IMR-90 (cell line): ENCODE results near the gene TMEM238. TPM values are rescaled to one million over a fixed set of nuclear protein-coding genes. Genes with fewer than 3 reads are reported as not detected.

Source experiments
- ATAC-seq: fragments of 200-7000 bp; cut with Tn5 transposase; 2 replicates; pipeline ENCODE4 v1.9.1; 2020; ENCODE audit warnings: low read depth, mild to moderate bottlenecking, moderate library complexity
- BruUV-seq: library from RNA; stranded (reverse); fragments of 400-500 nt; replicated peaks from 2 replicates; lab custom pipeline; 2021; lab: Mats Ljungman, UMichigan
- CTCF ChIA-PET: fragments of 300-600 bp; formaldehyde crosslinking; extraction: SDS; loops from one replicate; lab custom pipeline; 2021; ENCODE audit warnings: antibody characterized with exemption; lab: Yijun Ruan, JAX
- POLR2A ChIA-PET: fragments of 300-600 bp; sonication (Branson Sonifier 250); formaldehyde crosslinking; loops from one replicate; lab custom pipeline; 2022; ENCODE audit warnings: antibody characterized with exemption; ENCODE audit not compliant: unreplicated experiment; lab: Charles Lee
- DNase-seq: peaks from one replicate; pipeline ENCODE4 v3.0.0; 2013
- H2AFZ ChIP-seq: replicated peaks from 2 replicates; pipeline ENCODE3; 2013; ENCODE audit warnings: low read length, mild to moderate bottlenecking; ENCODE audit not compliant: poor library complexity
- H2AK5ac ChIP-seq: 2 replicates; pipeline ENCODE4 v1.6.1; 2013; ENCODE audit warnings: low read depth, low read length, inconsistent platforms
- H2AK9ac ChIP-seq: replicated peaks from 2 replicates; pipeline ENCODE3; 2013; ENCODE audit warnings: mild to moderate bottlenecking, low read depth, low read length, moderate library complexity; ENCODE audit not compliant: poor library complexity
- H2BK120ac ChIP-seq: 2 replicates; pipeline ENCODE4 v1.6.1; 2013; ENCODE audit warnings: low read depth, low read length, inconsistent platforms
- H2BK15ac ChIP-seq: 3 replicates; pipeline ENCODE4 v1.6.1; 2013; ENCODE audit warnings: low read depth, low read length, inconsistent platforms
- H2BK20ac ChIP-seq: 2 replicates; pipeline ENCODE4 v1.6.1; 2013; ENCODE audit warnings: low read depth, mild to moderate bottlenecking, inconsistent platforms, low read length, moderate library complexity
- H2BK5ac ChIP-seq: 2 replicates; pipeline ENCODE4 v1.6.1; 2013; ENCODE audit warnings: mild to moderate bottlenecking, low read depth, low read length, inconsistent platforms; ENCODE audit not compliant: poor library complexity, severe bottlenecking
- H3K14ac ChIP-seq: replicated peaks from 2 replicates; pipeline ENCODE4 v1.6.1; 2013; ENCODE audit warnings: low read depth, low read length, inconsistent platforms
- H3K18ac ChIP-seq: 2 replicates; pipeline ENCODE4 v1.6.1; 2013; ENCODE audit warnings: low read depth, low read length, control low read depth
- H3K23ac ChIP-seq: 2 replicates; pipeline ENCODE4 v1.6.1; 2013; ENCODE audit warnings: low read depth, low read length, inconsistent platforms
- H3K27ac ChIP-seq: 2 replicates; pipeline ENCODE4 v1.5.1; 2013; ENCODE audit warnings: mild to moderate bottlenecking, control low read depth, low read length; ENCODE audit not compliant: insufficient read depth
- H3K27me3 ChIP-seq: 2 replicates; pipeline ENCODE4 v1.6.1; 2013; ENCODE audit warnings: low read length; ENCODE audit not compliant: control insufficient read depth, insufficient read depth
- H3K36me3 ChIP-seq: 2 replicates; pipeline ENCODE4 v1.6.1; 2013; ENCODE audit warnings: low read length, mixed read lengths; ENCODE audit not compliant: control insufficient read depth, insufficient read depth
- H3K4ac ChIP-seq: 2 replicates; pipeline ENCODE4 v1.6.1; 2013; ENCODE audit warnings: low read depth, low read length, inconsistent platforms
- H3K4me1 ChIP-seq: 2 replicates; pipeline ENCODE4 v1.6.1; 2013; ENCODE audit warnings: low read length, mixed read lengths; ENCODE audit not compliant: control insufficient read depth, insufficient read depth
- H3K4me2 ChIP-seq: 2 replicates; pipeline ENCODE4 v1.6.1; 2013; ENCODE audit warnings: low read depth, mild to moderate bottlenecking, control low read depth, low read length, moderate library complexity
- H3K4me3 ChIP-seq: 2 replicates; pipeline ENCODE4 v1.5.1; 2013; ENCODE audit warnings: low read depth, mild to moderate bottlenecking, control low read depth, low read length, moderate library complexity; ENCODE audit not compliant: insufficient read depth
- H3K56ac ChIP-seq: 2 replicates; pipeline ENCODE4 v1.6.1; 2013; ENCODE audit warnings: low read length, inconsistent platforms; ENCODE audit not compliant: insufficient read depth; ENCODE audit errors: extremely low read depth
- H3K79me1 ChIP-seq, 2 experiments: 2 replicates each; pipeline ENCODE4 v1.6.1; 2013; ENCODE audit warnings: low read length in 2 of 2, inconsistent platforms in 1 of 2, low read depth in 1 of 2
- H3K9ac ChIP-seq: 2 replicates; pipeline ENCODE4 v1.6.1; 2013; ENCODE audit warnings: low read depth, low read length, control low read depth
- H3K9me1 ChIP-seq: 2 replicates; pipeline ENCODE4 v1.6.1; 2013; ENCODE audit warnings: low read length, inconsistent platforms; ENCODE audit not compliant: insufficient read depth
- H3K9me3 ChIP-seq: 2 replicates; pipeline ENCODE4 v1.6.1; 2013; ENCODE audit warnings: low read length; ENCODE audit not compliant: control insufficient read depth, insufficient read depth
- H4K20me1 ChIP-seq: 2 replicates; pipeline ENCODE4 v1.6.1; 2013; ENCODE audit warnings: low read length, inconsistent platforms; ENCODE audit not compliant: insufficient read depth
- H4K5ac ChIP-seq: 2 replicates; pipeline ENCODE4 v1.6.1; 2013; ENCODE audit warnings: mild to moderate bottlenecking, low read depth, low read length, control low read depth
- H4K8ac ChIP-seq, 2 experiments: 2 replicates each; pipeline ENCODE4 v1.6.1; 2013; ENCODE audit warnings: low read depth in 2 of 2, low read length in 2 of 2, control low read depth in 1 of 2, inconsistent platforms in 1 of 2
- H4K91ac ChIP-seq: 2 replicates; pipeline ENCODE4 v1.6.1; 2013; ENCODE audit warnings: low read depth, low read length, inconsistent platforms; ENCODE audit not compliant: insufficient read depth
- BHLHE40 ChIP-seq: fragments of 150-350 bp; IDR thresholded peaks from 2 replicates; pipeline ENCODE4 v1.6.1; 2016; ENCODE audit warnings: mild to moderate bottlenecking, low read depth, low read length
- CHD1 ChIP-seq: IDR thresholded peaks from 2 replicates; pipeline ENCODE4 v1.6.1; 2012; ENCODE audit warnings: low read depth, low read length, improper control_type of control experiment
- ELK1 ChIP-seq: fragments of 150-350 bp; IDR thresholded peaks from 2 replicates; pipeline ENCODE4 v1.6.1; 2016; ENCODE audit warnings: low read depth, mild to moderate bottlenecking, low read length, moderate library complexity, borderline replicate concordance
- FOS ChIP-seq: fragments of 150-350 bp; IDR thresholded peaks from 2 replicates; pipeline ENCODE4 v1.6.1; 2016; ENCODE audit warnings: low read depth, low read length
- MAFK ChIP-seq: IDR thresholded peaks from 2 replicates; pipeline ENCODE4 v1.6.1; 2012; ENCODE audit warnings: low read depth, low read length, improper control_type of control experiment
- MAZ ChIP-seq: IDR thresholded peaks from 2 replicates; pipeline ENCODE4 v1.6.1; 2012; ENCODE audit warnings: low read depth, mild to moderate bottlenecking, low read length, improper control_type of control experiment, moderate library complexity, borderline replicate concordance
- MXI1 ChIP-seq: IDR thresholded peaks from 2 replicates; pipeline ENCODE4 v1.6.1; 2012; ENCODE audit warnings: low read depth, mild to moderate bottlenecking, low read length, moderate library complexity, borderline replicate concordance
- NFE2L2 ChIP-seq: fragments of 150-350 bp; IDR thresholded peaks from 2 replicates; pipeline ENCODE4 v1.6.1; 2016; ENCODE audit warnings: low read depth, mild to moderate bottlenecking, low read length
- POLR2A ChIP-seq: IDR thresholded peaks from 2 replicates; pipeline ENCODE4 v1.6.1; 2012; ENCODE audit warnings: mild to moderate bottlenecking, low read depth, low read length
- RAD21 ChIP-seq: IDR thresholded peaks from 2 replicates; pipeline ENCODE4 v1.6.1; 2012; ENCODE audit warnings: low read length, improper control_type of control experiment
- RCOR1 ChIP-seq: IDR thresholded peaks from 2 replicates; pipeline ENCODE4 v1.6.1; 2012; ENCODE audit warnings: mild to moderate bottlenecking, low read length, improper control_type of control experiment; ENCODE audit not compliant: insufficient replicate concordance
- SMC3 ChIP-seq: fragments of 150-350 bp; IDR thresholded peaks from 2 replicates; pipeline ENCODE4 v1.6.1; 2016; ENCODE audit warnings: low read depth, mild to moderate bottlenecking, antibody characterized with exemption, low read length, moderate library complexity
- USF2 ChIP-seq: fragments of 150-350 bp; IDR thresholded peaks from 2 replicates; pipeline ENCODE4 v1.6.1; 2017; ENCODE audit warnings: mild to moderate bottlenecking, antibody characterized with exemption, low read length, low read depth
- WGBS, 2 experiments: methylation state at CpG; one replicate each; pipeline versions ENCODE4 v1.1.5 to v1.1.7; 2013; ENCODE audit warnings: missing lambda C conversion rate in 2 of 2; ENCODE audit not compliant: insufficient read length in 1 of 2; ENCODE audit errors: extremely low coverage in 2 of 2; 5-methylcytosine and 5-hydroxymethylcytosine counted together
- dilution Hi-C: fragments of 300-500 bp; cut with HindIII; formaldehyde crosslinking; loops from one replicate; pipeline ENCODE4 v1.14.3; 2018; ENCODE audit warnings: low sequenced_read_pairs; ENCODE audit not compliant: unreplicated experiment
- in situ Hi-C: fragments of 300-500 bp; cut with MboI; formaldehyde crosslinking; loops from 3 replicates; pipeline ENCODE4 v1.14.3; 2019; ENCODE audit warnings: low sequenced_read_pairs, inconsistent platforms, mixed read lengths
- intact Hi-C: fragments of 100-400 bp; cut with micrococcal nuclease; formaldehyde crosslinking; loops from 2 replicates; pipeline ENCODE4 v1.10.0; 2022
- polyA plus RNA-seq, 3 experiments: library from polyadenylated mRNA; depleted of rRNA; stranded (reverse); fragments of >200 nt; gene quantifications; 2 replicates each; pipeline ENCODE4 v1.2.3, GENCODE V29; 2012; ENCODE audit warnings: low replicate concordance in 1 of 3
- total RNA-seq: library from RNA; depleted of rRNA; stranded (reverse); fragments of >200 nt; gene quantifications from 2 replicates; pipeline ENCODE4 v1.2.3, GENCODE V29; 2012

The TMEM238 gene
- total and polyA plus RNA-seq, 2 of the 4 experiments (the other 2 are of a cell fraction): not detected

GRCh38 chr19:55352040-55352439 is 32.1 kb downstream of the TMEM238 start:
- no peak overlapping the region for H4K5ac ChIP-seq
- no peak overlapping the region for H3K14ac ChIP-seq
- intact Hi-C loops: no loop called here
- dilution Hi-C loops: no loop called here
- H2BK20ac ChIP-seq: no peak overlapping the region
- ATAC-seq (no peak), DNase-seq (no peak)
- H3K4ac ChIP-seq: no peak overlapping the region
- in situ Hi-C loops: no loop called here
- peaks cover 39% of the 10 kb centered on the region for H3K27me3 ChIP-seq
- no peak overlapping the region for H3K27ac ChIP-seq
- H3K79me1 ChIP-seq: no peaks in the 10 kb centered on the region
- H2BK120ac ChIP-seq: no peak overlapping the region
- no peak overlapping the region for H3K56ac ChIP-seq
- H4K20me1 ChIP-seq: peaks cover 7% of the 10 kb centered on the region; the same call in 1 of the 2 replicates
- no CpG with 5 or more reads among the region's 6 CpGs for WGBS, 2 experiments
- peak overlapping the region; percentile 55 for H2AK9ac ChIP-seq
- H4K8ac ChIP-seq: no peak overlapping the region
- no peak overlapping the region for H2BK15ac ChIP-seq
- TF ChIP-seq NFE2L2 (no peak), ELK1 (no peak), SMC3 (no peak), RAD21 (no peak), POLR2A (no peak), RCOR1 (no peak), USF2 (no peak), FOS (no peak), MAFK (no peak), BHLHE40 (no peak), MXI1 (no peak), MAZ (no peak), CHD1 (no peak)
- H3K9me3 ChIP-seq: no peaks in the 10 kb centered on the region
- no peak overlapping the region for H2AFZ ChIP-seq
- peaks cover 3% of the 10 kb centered on the region; the same call in 1 of the 2 replicates for H3K36me3 ChIP-seq
- POLR2A ChIA-PET: no interaction called here
- H3K4me2 ChIP-seq: no peak overlapping the region
- BruUV-seq: no TSS peak
- H3K4me3 ChIP-seq: no peak overlapping the region
- no peak overlapping the region for H2AK5ac ChIP-seq
- CTCF ChIA-PET: no interaction called here
- H3K9ac ChIP-seq: no peak overlapping the region
- H3K23ac ChIP-seq: no peak overlapping the region
- H4K91ac ChIP-seq: no peak overlapping the region
- peaks cover 5% of the 10 kb centered on the region; the same call in 1 of the 2 replicates for H3K4me1 ChIP-seq
- no peak overlapping the region for H2BK5ac ChIP-seq
- no peak overlapping the region for H3K18ac ChIP-seq
- H3K9me1 ChIP-seq: no peaks in the 10 kb centered on the region
